WTC11 (cell line): ENCODE measurements around the gene TMX1. TPM values are rescaled to one million over a fixed set of nuclear protein-coding genes. Genes with fewer than 3 reads are reported as not detected.

Experiments used
- ATAC-seq: fragments of 200-7000 bp; cut with Tn5 transposase; 2 replicates; pipeline ENCODE4 v1.10.0; 2021; ENCODE audit warnings: mild to moderate bottlenecking, moderate library complexity
- CTCF ChIA-PET: fragments of 300-600 bp; sonication (Branson Sonifier 250); formaldehyde crosslinking; loops from one replicate; lab custom pipeline; 2021; ENCODE audit warnings: antibody characterized with exemption; lab: Charles Lee
- POLR2A ChIA-PET: fragments of 350-600 bp; sonication (Branson Sonifier 250); formaldehyde crosslinking; loops from one replicate; lab custom pipeline; 2021; ENCODE audit warnings: antibody characterized with exemption; lab: Charles Lee
- DNase-seq: peaks from one replicate; pipeline ENCODE4 v3.0.0; 2021; ENCODE audit warnings: low spot score
- H3K27ac Mint-ChIP-seq: 2 replicates; pipeline ENCODE4 v1.8.0; 2021; ENCODE audit warnings: mixed read lengths
- H3K27me3 Mint-ChIP-seq: 2 replicates; pipeline ENCODE4 v1.8.0; 2021; ENCODE audit warnings: low read depth, mild to moderate bottlenecking, moderate library complexity, mixed read lengths
- H3K36me3 Mint-ChIP-seq: 2 replicates; pipeline ENCODE4 v1.8.0; 2021; ENCODE audit warnings: mixed read lengths
- H3K4me1 Mint-ChIP-seq: 2 replicates; pipeline ENCODE4 v1.8.0; 2022; ENCODE audit warnings: mixed read lengths
- H3K4me3 Mint-ChIP-seq: 2 replicates; pipeline ENCODE4 v1.8.0; 2021; ENCODE audit warnings: mild to moderate bottlenecking, moderate library complexity, mixed read lengths
- H3K9me3 Mint-ChIP-seq: 2 replicates; pipeline ENCODE4 v1.8.0; 2021; ENCODE audit warnings: mixed read lengths
- AFF4 ChIP-seq: sonication (generic); formaldehyde crosslinking; IDR thresholded peaks from 2 replicates; pipeline ENCODE4 v1.8.1; 2023; ENCODE audit warnings: mild to moderate bottlenecking, missing genetic modification reagents, borderline replicate concordance
- CBFB ChIP-seq: sonication (generic); formaldehyde crosslinking; IDR thresholded peaks from 2 replicates; pipeline ENCODE4 v1.8.1; 2022; ENCODE audit warnings: mild to moderate bottlenecking, low read depth, missing genetic modification reagents
- CREB1 ChIP-seq: sonication (generic); formaldehyde crosslinking; IDR thresholded peaks from 2 replicates; pipeline ENCODE4 v1.8.0; 2023; ENCODE audit warnings: mild to moderate bottlenecking, missing genetic modification reagents
- ETV6 ChIP-seq: sonication (generic); formaldehyde crosslinking; IDR thresholded peaks from 2 replicates; pipeline ENCODE4 v1.8.1; 2022; ENCODE audit warnings: mild to moderate bottlenecking, missing genetic modification reagents
- FOXP4 ChIP-seq: sonication (generic); formaldehyde crosslinking; IDR thresholded peaks from 2 replicates; pipeline ENCODE4 v1.8.0; 2022; ENCODE audit warnings: mild to moderate bottlenecking, missing genetic modification reagents
- NFE2L1 ChIP-seq: sonication (generic); formaldehyde crosslinking; IDR thresholded peaks from 2 replicates; pipeline ENCODE4 v1.8.1; 2023; ENCODE audit warnings: missing genetic modification reagents
- PRRX2 ChIP-seq: fragments of 250-450 bp; sonication (Bioruptor Pico); IDR thresholded peaks from 2 replicates; pipeline ENCODE4 v1.8.0; 2021; ENCODE audit warnings: mild to moderate bottlenecking
- SOX15 ChIP-seq: fragments of 250-450 bp; sonication (Bioruptor Pico); IDR thresholded peaks from 2 replicates; pipeline ENCODE4 v1.9.0; 2021; ENCODE audit warnings: mild to moderate bottlenecking
- TCF7 ChIP-seq: sonication (generic); formaldehyde crosslinking; IDR thresholded peaks from 2 replicates; pipeline ENCODE4 v1.8.0; 2022; ENCODE audit warnings: mild to moderate bottlenecking, low read depth, missing genetic modification reagents, moderate library complexity
- TP53 ChIP-seq: sonication (generic); formaldehyde crosslinking; IDR thresholded peaks from 2 replicates; pipeline ENCODE4 v1.8.1; 2023; ENCODE audit warnings: mild to moderate bottlenecking, missing genetic modification reagents
- USF1 ChIP-seq: sonication (generic); formaldehyde crosslinking; IDR thresholded peaks from 2 replicates; pipeline ENCODE4 v1.8.0; 2022; ENCODE audit warnings: mild to moderate bottlenecking, missing genetic modification reagents
- ZBTB21 ChIP-seq: sonication (generic); formaldehyde crosslinking; IDR thresholded peaks from 2 replicates; pipeline ENCODE4 v1.8.1; 2023; ENCODE audit warnings: mild to moderate bottlenecking, missing genetic modification reagents, borderline replicate concordance
- ZNF138 ChIP-seq: sonication (generic); formaldehyde crosslinking; conservative IDR thresholded peaks from 2 replicates; pipeline ENCODE4 v1.8.1; 2022; ENCODE audit warnings: mild to moderate bottlenecking, moderate library complexity, missing genetic modification reagents
- ZNF219 ChIP-seq: sonication (generic); formaldehyde crosslinking; IDR thresholded peaks from 2 replicates; pipeline ENCODE4 v1.8.0; 2023; ENCODE audit warnings: missing genetic modification reagents, mild to moderate bottlenecking, borderline replicate concordance
- ZNF232 ChIP-seq: sonication (generic); formaldehyde crosslinking; IDR thresholded peaks from 2 replicates; pipeline ENCODE4 v1.8.0; 2022; ENCODE audit warnings: mild to moderate bottlenecking, missing genetic modification reagents
- total RNA-seq: library from RNA; stranded (reverse); gene quantifications from 3 replicates; pipeline ENCODE4 v1.2.3, GENCODE V29; 2021
- TF ChIP-seq, protein P1 (sequence below): fragments of 250-450 bp; sonication (Bioruptor Pico); IDR thresholded peaks from 2 replicates; pipeline ENCODE4 v1.8.0; 2021; ENCODE audit warnings: mild to moderate bottlenecking
- TF ChIP-seq, protein P2 (sequence below): fragments of 250-450 bp; sonication (Bioruptor Pico); conservative IDR thresholded peaks from 2 replicates; pipeline ENCODE4 v1.9.0; 2021; ENCODE audit warnings: mild to moderate bottlenecking

Gene TMX1
- total RNA-seq, 1 experiment from 2014 or later, result 40.9 TPM

GRCh38 chr14:51207621-51208020, 32.4 kb upstream of the TMX1 start:
- H3K4me1 Mint-ChIP-seq, result peaks cover 20% of the 10 kb centered on the region
- no peak overlapping the region for H3K27ac Mint-ChIP-seq

GRCh38 chr14:51208982-51209381, 31.1 kb upstream of the TMX1 start:
- DNase-seq (no peak), ATAC-seq (no peak)
- Mint-ChIP-seq H3K27ac (no peak overlapping the region), H3K9me3 (no peaks in the 10 kb centered on the region), H3K4me1 (peaks cover 20% of the 10 kb centered on the region), H3K27me3 (no peaks in the 10 kb centered on the region), H3K36me3 (no peaks in the 10 kb centered on the region), H3K4me3 (no peak overlapping the region)
- TF ChIP-seq CBFB (CRISPR knock-in tag) (no peak), USF1 (CRISPR knock-in tag) (no peak), PRRX2 (no peak), AFF4 (CRISPR knock-in tag) (no peak), TP53 (no peak), ZBTB21 (CRISPR knock-in tag) (no peak), SOX15 (no peak), ETV6 (CRISPR knock-in tag) (no peak), ZNF219 (CRISPR knock-in tag) (no peak), TCF7 (CRISPR knock-in tag) (no peak)
- TF ChIP-seq, protein P1, sequence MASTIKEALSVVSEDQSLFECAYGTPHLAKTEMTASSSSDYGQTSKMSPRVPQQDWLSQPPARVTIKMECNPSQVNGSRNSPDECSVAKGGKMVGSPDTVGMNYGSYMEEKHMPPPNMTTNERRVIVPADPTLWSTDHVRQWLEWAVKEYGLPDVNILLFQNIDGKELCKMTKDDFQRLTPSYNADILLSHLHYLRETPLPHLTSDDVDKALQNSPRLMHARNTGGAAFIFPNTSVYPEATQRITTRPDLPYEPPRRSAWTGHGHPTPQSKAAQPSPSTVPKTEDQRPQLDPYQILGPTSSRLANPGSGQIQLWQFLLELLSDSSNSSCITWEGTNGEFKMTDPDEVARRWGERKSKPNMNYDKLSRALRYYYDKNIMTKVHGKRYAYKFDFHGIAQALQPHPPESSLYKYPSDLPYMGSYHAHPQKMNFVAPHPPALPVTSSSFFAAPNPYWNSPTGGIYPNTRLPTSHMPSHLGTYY (CRISPR knock-in tag), result no peak
- POLR2A ChIA-PET, result no interaction called here
- CTCF ChIA-PET, result interaction anchor here (1.0 kb wide), 1 partner anchor 51 kb away, joined by 3 read pairs; no protein-coding TSS in a partner anchor

More at GRCh38 chr14:51207621-51208020, 32.4 kb upstream of the TMX1 start:
- Mint-ChIP-seq H3K9me3 (no peaks in the 10 kb centered on the region), H3K36me3 (no peaks in the 10 kb centered on the region), H3K27me3 (no peaks in the 10 kb centered on the region), H3K4me3 (no peak overlapping the region)
- ChIA-PET POLR2A (no interaction called here), CTCF (interaction anchor here (1.2 kb wide), 1 partner anchor 51 kb away, joined by 3 read pairs; no protein-coding TSS in a partner anchor)
- ATAC-seq, result no peak
- DNase-seq, result no peak
- TF ChIP-seq ZNF232 (CRISPR knock-in tag) (no peak), USF1 (CRISPR knock-in tag) (no peak), ZNF138 (no peak), FOXP4 (CRISPR knock-in tag) (no peak), CREB1 (CRISPR knock-in tag) (no peak), NFE2L1 (CRISPR knock-in tag) (no peak)
- TF ChIP-seq, protein P2, sequence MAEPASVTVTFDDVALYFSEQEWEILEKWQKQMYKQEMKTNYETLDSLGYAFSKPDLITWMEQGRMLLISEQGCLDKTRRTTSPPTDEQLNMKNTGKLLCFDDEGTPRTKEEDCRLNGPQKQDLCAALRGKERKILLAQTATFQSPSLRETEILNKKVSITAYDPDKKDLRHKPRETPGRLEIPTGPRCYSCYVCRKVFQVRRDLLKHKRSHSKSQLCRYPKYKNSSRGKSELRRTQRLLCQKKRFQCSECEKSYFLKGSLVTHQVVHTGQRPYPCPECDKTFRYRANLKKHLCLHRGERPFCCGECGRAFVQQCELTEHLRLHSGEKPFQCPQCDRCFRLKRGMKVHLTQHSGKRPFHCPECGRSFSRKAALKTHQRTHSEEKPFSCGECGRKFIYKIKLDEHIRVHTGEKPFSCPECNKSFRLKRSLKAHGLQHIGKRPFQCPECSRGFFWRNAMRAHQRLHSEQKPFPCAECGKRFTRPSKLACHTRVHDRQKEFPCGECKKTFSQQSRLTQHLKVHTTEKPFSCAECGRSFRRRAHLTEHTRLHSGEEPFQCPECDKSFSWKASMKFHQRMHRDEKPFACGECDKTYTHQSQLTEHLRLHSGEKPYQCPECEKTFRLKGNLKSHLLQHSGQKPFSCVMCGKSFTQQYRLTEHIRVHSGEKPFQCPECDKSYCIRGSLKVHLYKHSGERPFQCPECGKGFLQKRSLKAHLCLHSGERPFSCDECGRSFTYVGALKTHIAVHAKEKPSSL (CRISPR knock-in tag), result no peak
